Epithelial cell of prostate (primary cell): ENCODE measurements around the gene CPAMD8.
A peak's percentile ranks its signal among the peaks of the same experiment; 100 is the strongest.

Source experiments
- DNase-seq: peaks from one replicate; pipeline ENCODE4 v3.0.0-alpha.2; 2011; ENCODE audit warnings: low read depth, low spot score
- H3K27ac ChIP-seq: fragments of 450-650 bp; 2 replicates; pipeline ENCODE4 v1.5.1; 2017; ENCODE audit warnings: mild to moderate bottlenecking

The CPAMD8 gene

GRCh38 chr19:17026706-17027534 is at the start of gene CPAMD8:
Gene CPAMD8, minus strand, starts transcription at chr19:17026810. Its CDS starts 168 bp downstream, at chr19:17026642.
- DNase-seq = no peak
- H3K27ac ChIP-seq = no peak within 1 kb of the TSS

GRCh38 chr19:17075864-17076542 is 49.4 kb upstream of the CPAMD8 start:
- H3K27ac ChIP-seq = peak overlapping the region; percentile 54
- no peak for DNase-seq

DNA sequence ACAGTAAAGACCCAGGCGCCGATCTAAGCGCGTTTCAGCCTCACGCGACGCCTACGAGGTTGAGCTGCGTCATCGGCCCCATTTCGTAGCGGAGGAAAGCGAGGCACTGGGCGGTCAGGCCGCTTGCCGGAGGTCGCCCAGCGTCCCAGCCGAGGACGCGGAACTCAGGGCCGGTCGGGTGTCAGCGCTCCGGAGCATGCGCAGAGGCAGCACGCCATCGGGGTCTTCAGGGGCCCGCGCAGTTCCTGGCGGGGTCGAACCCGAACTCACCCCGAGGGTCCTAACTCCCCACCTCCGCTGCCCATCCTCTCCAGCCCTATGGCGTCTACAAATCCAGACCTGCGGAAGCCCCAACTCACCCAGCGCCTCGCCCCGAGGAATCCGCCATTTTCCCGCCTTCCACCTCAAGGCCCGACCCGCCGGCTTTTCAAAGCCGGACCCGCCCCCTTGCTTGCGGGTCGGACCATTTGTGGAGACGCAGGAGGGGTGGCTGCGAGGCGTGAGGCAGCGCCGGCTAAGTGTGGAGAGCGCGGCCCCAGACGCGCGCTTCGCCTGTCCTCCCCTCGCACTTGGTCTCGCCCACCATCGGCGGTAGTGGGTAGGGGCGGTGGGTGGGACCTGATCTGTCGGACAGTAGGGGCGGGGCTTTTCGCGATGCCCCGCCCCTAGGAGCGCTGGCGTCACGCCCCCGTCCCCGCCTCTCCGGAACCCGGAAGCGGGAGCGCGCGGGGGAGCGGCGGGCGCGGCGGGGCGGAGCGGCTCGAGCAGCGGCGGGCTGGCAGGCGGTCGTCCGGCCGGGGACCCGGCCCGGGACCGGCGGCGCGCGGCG is 48.6 kb upstream of the CPAMD8 start, which contains the start of the genes HAUS8 and MYO9B:
Gene HAUS8, minus strand, starts transcription at position 418 of the 829 bp plus-strand sequence. Its CDS starts 30 bp downstream, at position 388.
Gene MYO9B, plus strand, starts transcription at position 743 of the 829 bp plus-strand sequence. CDS start 25,941 bp downstream, outside the sequence.
- H3K27ac ChIP-seq = peak within 1 kb of the TSS; percentile 54
- peak; percentile 98 for DNase-seq

GRCh38 chr19:17074634-17075034 is 48.0 kb upstream of the CPAMD8 start:
- peak overlapping the region; percentile 23 for H3K27ac ChIP-seq
- no peak for DNase-seq

GRCh38 chr19:17073869-17074633 is 47.4 kb upstream of the CPAMD8 start:
- H3K27ac ChIP-seq = no peak overlapping the region
- DNase-seq = no peak

- DNase-seq = no peak
- no peak overlapping the region for H3K27ac ChIP-seq
Measured at GRCh38 chr19:17070912-17071311, 44.3 kb upstream of the CPAMD8 start.

DNA sequence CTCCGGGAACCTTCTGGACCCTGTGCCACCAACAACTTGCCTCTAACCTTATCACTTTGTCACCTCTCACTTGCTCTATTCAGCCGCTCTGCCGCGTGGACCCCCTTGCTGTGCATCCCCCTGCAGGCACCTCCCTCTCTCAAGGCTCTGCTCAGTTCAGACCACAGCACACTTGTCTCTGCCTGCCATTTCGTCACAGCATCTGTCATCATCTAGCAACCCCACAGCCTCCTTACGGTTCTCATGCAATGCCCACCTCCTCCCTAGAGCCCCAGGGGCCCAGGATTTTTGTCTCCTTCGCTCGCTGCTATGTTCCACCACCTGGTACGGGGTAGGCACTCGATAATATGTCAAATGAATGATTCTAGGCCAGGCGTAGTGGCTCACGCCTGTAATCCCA is 43.8 kb upstream of the CPAMD8 start:
- DNase-seq = no peak
- no peak overlapping the region for H3K27ac ChIP-seq

GRCh38 chr19:17069193-17069592 is 42.6 kb upstream of the CPAMD8 start:
- H3K27ac ChIP-seq = no peak overlapping the region
- no peak for DNase-seq

GRCh38 chr19:17063428-17063827 is 36.8 kb upstream of the CPAMD8 start:
- DNase-seq = no peak

GRCh38 chr19:17061691-17062090 is 35.1 kb upstream of the CPAMD8 start:
- no peak for DNase-seq

More at GRCh38 chr19:17063428-17063827, 36.8 kb upstream of the CPAMD8 start:
- no peak overlapping the region for H3K27ac ChIP-seq

GRCh38 chr19:17061205-17061604 is 34.6 kb upstream of the CPAMD8 start:
- no peak for DNase-seq
- no peak overlapping the region for H3K27ac ChIP-seq

More at GRCh38 chr19:17061691-17062090, 35.1 kb upstream of the CPAMD8 start:
- no peak overlapping the region for H3K27ac ChIP-seq

DNA sequence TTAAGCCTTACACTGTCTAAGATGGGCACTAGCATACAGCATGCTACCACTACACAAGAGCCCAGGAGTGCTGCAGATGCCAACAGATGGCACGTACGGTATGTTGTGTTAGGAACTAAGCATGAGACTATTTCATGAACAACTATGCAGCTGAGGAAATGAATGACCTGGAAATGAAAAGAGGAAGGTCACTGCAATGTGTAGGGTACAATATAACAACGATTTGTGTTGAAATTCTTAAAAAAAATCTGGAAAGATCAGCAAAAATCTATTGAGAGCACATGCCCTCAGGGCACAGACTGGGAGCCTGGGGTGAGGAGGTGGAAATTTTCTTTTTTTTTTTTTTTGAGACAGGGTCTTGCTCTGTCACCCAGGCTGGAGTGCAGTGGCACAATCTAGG is 34.2 kb upstream of the CPAMD8 start:
- no peak for DNase-seq
- H3K27ac ChIP-seq = no peak overlapping the region

DNA sequence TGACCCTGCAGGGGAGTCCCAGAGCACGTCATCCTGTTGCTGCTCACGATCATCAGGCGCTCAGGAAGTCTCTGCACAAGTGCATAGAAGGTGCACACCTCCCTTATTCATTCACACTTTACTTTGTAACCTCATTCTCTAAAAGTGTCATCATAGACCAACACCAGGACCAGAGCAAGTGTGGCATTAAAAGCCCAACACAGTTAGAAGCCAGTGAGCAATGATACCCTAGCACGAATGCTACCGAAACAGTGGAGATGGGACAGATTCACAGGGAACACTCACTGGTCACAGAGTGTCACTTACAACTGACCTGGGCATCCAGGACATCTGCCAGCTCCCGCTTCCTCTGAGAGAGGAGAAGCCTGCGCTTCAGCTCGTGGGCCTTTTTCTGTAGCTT is 31.6 kb upstream of the CPAMD8 start:
- DNase-seq = no peak
- no peak overlapping the region for H3K27ac ChIP-seq

GRCh38 chr19:17055636-17056035 is 29.0 kb upstream of the CPAMD8 start:
- DNase-seq = no peak
- H3K27ac ChIP-seq = no peak overlapping the region

- no peak overlapping the region for H3K27ac ChIP-seq
- DNase-seq = no peak
Measured at GRCh38 chr19:17054746-17055145, 28.1 kb upstream of the CPAMD8 start.

DNA sequence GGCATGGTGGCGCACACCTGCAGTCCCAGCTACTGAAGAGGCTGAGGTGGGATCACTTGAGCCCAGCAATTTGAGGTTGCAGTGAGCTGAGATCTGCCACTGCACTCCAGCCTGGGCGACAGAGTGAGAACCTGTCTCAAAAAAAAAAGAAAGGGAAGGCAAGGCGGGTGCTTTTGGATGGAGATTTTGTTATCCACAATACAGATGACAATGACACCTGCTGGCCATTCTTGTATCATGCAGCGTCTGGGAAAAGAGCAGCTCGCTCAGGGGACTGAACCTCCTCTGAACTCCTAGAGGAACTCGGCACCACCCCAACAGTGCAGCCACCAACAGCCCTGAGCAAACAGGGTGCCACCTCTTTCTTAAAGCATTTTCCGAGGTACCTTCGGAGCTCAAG is 25.8 kb upstream of the CPAMD8 start:
- H3K27ac ChIP-seq = no peak overlapping the region
- DNase-seq = no peak

- peak; percentile 50 for DNase-seq
- no peak overlapping the region for H3K27ac ChIP-seq
Measured at GRCh38 chr19:17049711-17050280, 23.2 kb upstream of the CPAMD8 start.

DNA sequence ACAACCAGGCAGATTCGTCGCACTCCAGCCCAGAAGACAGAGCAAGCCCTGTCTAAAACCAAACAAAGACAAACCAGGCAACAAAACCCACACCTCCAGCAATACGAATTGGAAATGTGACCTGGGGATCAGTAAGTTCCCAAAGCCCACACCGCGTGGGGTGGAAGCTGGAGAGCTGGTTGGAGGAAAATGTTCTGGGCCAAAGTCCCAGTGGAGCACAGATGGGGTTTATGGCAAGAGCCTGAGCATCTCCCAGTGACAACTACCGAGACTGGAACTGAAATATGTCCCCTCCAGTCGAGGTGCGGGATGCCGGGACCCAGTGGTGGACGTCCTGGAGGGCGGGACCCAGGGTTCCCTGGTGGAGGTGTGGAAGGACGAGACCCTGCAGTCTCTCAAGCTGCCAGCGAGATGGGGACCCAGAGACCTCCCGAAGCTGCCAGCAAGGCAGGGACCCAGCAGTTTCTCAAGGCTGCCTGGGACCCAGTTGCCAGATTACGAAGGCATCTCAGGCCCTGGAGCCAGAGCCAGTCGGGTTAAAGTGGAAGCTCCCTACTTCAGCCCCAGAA is 22.4 kb upstream of the CPAMD8 start:
- no peak for DNase-seq
- no peak overlapping the region for H3K27ac ChIP-seq

DNA sequence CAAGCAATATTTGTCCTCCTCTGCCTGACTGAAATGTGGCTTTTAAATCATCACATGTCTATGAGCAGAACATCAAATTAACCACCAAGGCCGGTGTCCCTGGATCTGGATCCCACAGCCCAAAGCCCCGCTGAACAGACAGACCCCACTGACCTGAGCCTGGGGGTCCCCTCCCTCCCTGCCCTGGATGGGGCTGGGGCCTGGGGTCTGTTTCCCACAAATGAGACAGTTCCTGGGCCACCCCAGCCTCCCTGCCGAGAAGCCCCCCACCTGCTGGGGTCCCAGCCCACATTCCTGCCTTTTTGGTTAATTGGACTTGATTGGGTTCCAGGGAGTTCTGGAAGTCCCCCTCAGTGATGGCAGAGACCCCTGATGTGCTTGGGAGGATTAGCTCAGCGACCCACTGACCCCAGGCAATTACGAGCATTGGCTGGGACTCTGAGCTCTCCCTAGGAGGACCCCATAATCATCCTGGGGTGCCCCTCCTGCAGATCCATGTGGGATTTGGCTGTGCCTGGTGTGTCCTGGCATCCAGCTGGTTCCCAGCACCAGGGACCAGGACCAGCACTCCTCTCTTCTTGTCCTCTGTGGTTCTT is 19.4 kb upstream of the CPAMD8 start:
- no peak overlapping the region for H3K27ac ChIP-seq
- no peak for DNase-seq
